ENCODE results near the gene FAM168B. TPM values are rescaled to one million over a fixed set of nuclear protein-coding genes. Genes with fewer than 3 reads are reported as not detected.

FAM168B gene
- total and polyA plus RNA-seq, 10 of the 15 experiments (the other 5 are each of a cell fraction or from before 2014, with no cell fraction given): 3.5 to 77.3 (median 45.9) TPM

- in situ Hi-C loops (cut with MboI): no loop called here
- ATAC-seq: no peak
- Histone ChIP-seq H3K36me3 (ENCODE audit: control insufficient read depth in 2 of 2, insufficient read depth in 2 of 2, low read length in 1 of 2) (peaks cover 9 to 17% of the 10 kb centered on the region in 2 experiments), H3K4me3 (no peak overlapping the region), H2AFZ (ENCODE audit: control insufficient read depth, low read depth, low read length) (no peak overlapping the region), H3K4me2 (ENCODE audit: control insufficient read depth, insufficient read depth) (no peak overlapping the region), H3K27me3 (replicated peaks in 1 of 2; ENCODE audit: control insufficient read depth in 2 of 2, insufficient read depth in 2 of 2, low read length in 1 of 2) (no peaks in the 10 kb centered on the region), H3K9ac (ENCODE audit: control insufficient read depth, insufficient read depth, low read length) (no peak overlapping the region), H4K20me1 (ENCODE audit: control insufficient read depth, insufficient read depth) (no peaks in the 10 kb centered on the region), H3K4me1 (ENCODE audit: control insufficient read depth, insufficient read depth, low read length) (no peaks in the 10 kb centered on the region), H3K27ac (ENCODE audit: control insufficient read depth, insufficient read depth) (no peak overlapping the region), H3K9me3 (replicated peaks; ENCODE audit: control insufficient read depth, insufficient read depth, low read length) (no peaks in the 10 kb centered on the region; the same call in 2 of the 3 replicates), H3K79me2 (ENCODE audit: control insufficient read depth, insufficient read depth, low read length) (peaks cover 12% of the 10 kb centered on the region)
- no peak for DNase-seq (ENCODE audit: low read depth, low spot score)
- ChIA-PET SMC1A (ENCODE audit: uncharacterized antibody, unreplicated experiment) (no interaction called here), POLR2A (interaction anchor here (0.7 kb wide), 1 partner anchor 10 kb away, joined by 4 read pairs; no protein-coding TSS in a partner anchor), CTCF (no interaction called here), RAD21 (ENCODE audit: unreplicated experiment) (no interaction called here)
- no peak for FAIRE-seq
- WGBS (ENCODE audit: insufficient coverage, insufficient replicate concordance, low lambda C conversion rate, missing lambda C conversion rate): 100% methylated on average over 4 of the region's 4 CpGs
- TF ChIP-seq TBL1XR1 (IDR thresholded peaks at IDR 0.05; ENCODE audit: low read depth, low read length): no peak
- TF ChIP-seq NFXL1 (IDR thresholded peaks at IDR 0.05; ENCODE audit: borderline replicate concordance): no peak
- TF ChIP-seq, protein P1, sequence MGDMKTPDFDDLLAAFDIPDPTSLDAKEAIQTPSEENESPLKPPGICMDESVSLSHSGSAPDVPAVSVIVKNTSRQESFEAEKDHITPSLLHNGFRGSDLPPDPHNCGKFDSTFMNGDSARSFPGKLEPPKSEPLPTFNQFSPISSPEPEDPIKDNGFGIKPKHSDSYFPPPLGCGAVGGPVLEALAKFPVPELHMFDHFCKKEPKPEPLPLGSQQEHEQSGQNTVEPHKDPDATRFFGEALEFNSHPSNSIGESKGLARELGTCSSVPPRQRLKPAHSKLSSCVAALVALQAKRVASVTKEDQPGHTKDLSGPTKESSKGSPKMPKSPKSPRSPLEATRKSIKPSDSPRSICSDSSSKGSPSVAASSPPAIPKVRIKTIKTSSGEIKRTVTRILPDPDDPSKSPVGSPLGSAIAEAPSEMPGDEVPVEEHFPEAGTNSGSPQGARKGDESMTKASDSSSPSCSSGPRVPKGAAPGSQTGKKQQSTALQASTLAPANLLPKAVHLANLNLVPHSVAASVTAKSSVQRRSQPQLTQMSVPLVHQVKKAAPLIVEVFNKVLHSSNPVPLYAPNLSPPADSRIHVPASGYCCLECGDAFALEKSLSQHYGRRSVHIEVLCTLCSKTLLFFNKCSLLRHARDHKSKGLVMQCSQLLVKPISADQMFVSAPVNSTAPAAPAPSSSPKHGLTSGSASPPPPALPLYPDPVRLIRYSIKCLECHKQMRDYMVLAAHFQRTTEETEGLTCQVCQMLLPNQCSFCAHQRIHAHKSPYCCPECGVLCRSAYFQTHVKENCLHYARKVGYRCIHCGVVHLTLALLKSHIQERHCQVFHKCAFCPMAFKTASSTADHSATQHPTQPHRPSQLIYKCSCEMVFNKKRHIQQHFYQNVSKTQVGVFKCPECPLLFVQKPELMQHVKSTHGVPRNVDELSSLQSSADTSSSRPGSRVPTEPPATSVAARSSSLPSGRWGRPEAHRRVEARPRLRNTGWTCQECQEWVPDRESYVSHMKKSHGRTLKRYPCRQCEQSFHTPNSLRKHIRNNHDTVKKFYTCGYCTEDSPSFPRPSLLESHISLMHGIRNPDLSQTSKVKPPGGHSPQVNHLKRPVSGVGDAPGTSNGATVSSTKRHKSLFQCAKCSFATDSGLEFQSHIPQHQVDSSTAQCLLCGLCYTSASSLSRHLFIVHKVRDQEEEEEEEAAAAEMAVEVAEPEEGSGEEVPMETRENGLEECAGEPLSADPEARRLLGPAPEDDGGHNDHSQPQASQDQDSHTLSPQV (IDR thresholded peaks at IDR 0.05): no peak
- TF ChIP-seq KLF5 (IDR thresholded peaks at IDR 0.05; ENCODE audit: partially characterized antibody): no peak
- TF ChIP-seq, protein P2, sequence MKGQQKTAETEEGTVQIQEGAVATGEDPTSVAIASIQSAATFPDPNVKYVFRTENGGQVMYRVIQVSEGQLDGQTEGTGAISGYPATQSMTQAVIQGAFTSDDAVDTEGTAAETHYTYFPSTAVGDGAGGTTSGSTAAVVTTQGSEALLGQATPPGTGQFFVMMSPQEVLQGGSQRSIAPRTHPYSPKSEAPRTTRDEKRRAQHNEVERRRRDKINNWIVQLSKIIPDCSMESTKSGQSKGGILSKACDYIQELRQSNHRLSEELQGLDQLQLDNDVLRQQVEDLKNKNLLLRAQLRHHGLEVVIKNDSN (IDR thresholded peaks at IDR 0.05; ENCODE audit: borderline replicate concordance, extremely low read length, insufficient read depth, low read depth, low read length): no peak
- TF ChIP-seq FOS (IDR thresholded peaks at IDR 0.05; ENCODE audit: borderline replicate concordance, extremely low read depth, insufficient read length): no peak
- TF ChIP-seq, protein P3, sequence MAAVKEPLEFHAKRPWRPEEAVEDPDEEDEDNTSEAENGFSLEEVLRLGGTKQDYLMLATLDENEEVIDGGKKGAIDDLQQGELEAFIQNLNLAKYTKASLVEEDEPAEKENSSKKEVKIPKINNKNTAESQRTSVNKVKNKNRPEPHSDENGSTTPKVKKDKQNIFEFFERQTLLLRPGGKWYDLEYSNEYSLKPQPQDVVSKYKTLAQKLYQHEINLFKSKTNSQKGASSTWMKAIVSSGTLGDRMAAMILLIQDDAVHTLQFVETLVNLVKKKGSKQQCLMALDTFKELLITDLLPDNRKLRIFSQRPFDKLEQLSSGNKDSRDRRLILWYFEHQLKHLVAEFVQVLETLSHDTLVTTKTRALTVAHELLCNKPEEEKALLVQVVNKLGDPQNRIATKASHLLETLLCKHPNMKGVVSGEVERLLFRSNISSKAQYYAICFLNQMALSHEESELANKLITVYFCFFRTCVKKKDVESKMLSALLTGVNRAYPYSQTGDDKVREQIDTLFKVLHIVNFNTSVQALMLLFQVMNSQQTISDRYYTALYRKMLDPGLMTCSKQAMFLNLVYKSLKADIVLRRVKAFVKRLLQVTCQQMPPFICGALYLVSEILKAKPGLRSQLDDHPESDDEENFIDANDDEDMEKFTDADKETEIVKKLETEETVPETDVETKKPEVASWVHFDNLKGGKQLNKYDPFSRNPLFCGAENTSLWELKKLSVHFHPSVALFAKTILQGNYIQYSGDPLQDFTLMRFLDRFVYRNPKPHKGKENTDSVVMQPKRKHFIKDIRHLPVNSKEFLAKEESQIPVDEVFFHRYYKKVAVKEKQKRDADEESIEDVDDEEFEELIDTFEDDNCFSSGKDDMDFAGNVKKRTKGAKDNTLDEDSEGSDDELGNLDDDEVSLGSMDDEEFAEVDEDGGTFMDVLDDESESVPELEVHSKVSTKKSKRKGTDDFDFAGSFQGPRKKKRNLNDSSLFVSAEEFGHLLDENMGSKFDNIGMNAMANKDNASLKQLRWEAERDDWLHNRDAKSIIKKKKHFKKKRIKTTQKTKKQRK (IDR thresholded peaks at IDR 0.05; ENCODE audit: low read depth, low read length): no peak
- TF ChIP-seq, protein P4, sequence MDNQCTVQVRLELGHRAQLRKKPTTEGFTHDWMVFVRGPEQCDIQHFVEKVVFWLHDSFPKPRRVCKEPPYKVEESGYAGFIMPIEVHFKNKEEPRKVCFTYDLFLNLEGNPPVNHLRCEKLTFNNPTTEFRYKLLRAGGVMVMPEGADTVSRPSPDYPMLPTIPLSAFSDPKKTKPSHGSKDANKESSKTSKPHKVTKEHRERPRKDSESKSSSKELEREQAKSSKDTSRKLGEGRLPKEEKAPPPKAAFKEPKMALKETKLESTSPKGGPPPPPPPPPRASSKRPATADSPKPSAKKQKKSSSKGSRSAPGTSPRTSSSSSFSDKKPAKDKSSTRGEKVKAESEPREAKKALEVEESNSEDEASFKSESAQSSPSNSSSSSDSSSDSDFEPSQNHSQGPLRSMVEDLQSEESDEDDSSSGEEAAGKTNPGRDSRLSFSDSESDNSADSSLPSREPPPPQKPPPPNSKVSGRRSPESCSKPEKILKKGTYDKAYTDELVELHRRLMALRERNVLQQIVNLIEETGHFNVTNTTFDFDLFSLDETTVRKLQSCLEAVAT (IDR thresholded peaks at IDR 0.05): no peak
- BruUV-seq (replicated peaks): no TSS peak
- intact Hi-C loops (cut with micrococcal nuclease; ENCODE audit: unreplicated experiment): no loop called here
Measured at GRCh38 chr2:131121464-131121863, 28.2 kb upstream of the FAM168B start.
